ENCODE data around the gene DNAH12.
"Not testable (repeated sequence)": the region's sequence is repeated elsewhere in the genome, so short reads cannot be mapped to it uniquely, and the experiment has no call there.

GRCh38 chr3:57440144-57440543 lies 104.0 kb downstream of the DNAH12 start:
- TF ChIP-seq, protein P1, sequence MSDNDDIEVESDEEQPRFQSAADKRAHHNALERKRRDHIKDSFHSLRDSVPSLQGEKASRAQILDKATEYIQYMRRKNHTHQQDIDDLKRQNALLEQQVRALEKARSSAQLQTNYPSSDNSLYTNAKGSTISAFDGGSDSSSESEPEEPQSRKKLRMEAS (IDR thresholded peaks at IDR 0.05; ENCODE audit: insufficient read depth, insufficient read length) = not testable (repeated sequence)
- not testable (repeated sequence) for TF ChIP-seq EZH2 (IDR thresholded peaks at IDR 0.05; ENCODE audit: borderline replicate concordance, low read depth, low read length, severe bottlenecking); CTCF (IDR thresholded peaks at IDR 0.05; ENCODE audit: extremely low read depth in 1 of 2, insufficient read depth in 1 of 2, low read depth in 1 of 2, low read length in 2 of 2); MYC (IDR thresholded peaks at IDR 0.05; ENCODE audit: low read depth, low read length); POLR2AphosphoS5 (IDR thresholded peaks at IDR 0.05; ENCODE audit: insufficient read depth, low read depth, low read length); POLR2A (IDR thresholded peaks at IDR 0.05; ENCODE audit: low read depth, low read length); FOS (IDR thresholded peaks at IDR 0.05; ENCODE audit: borderline replicate concordance, insufficient read depth, low read length)
